Endothelial cell (in vitro differentiated cells): ENCODE results near the gene LSS. TPM values are rescaled to one million over a fixed set of nuclear protein-coding genes. Genes with fewer than 3 reads are reported as not detected.

Experiments used
- DNase-seq: peaks from one replicate; pipeline ENCODE4 v3.0.0; 2021; ENCODE audit warnings: low spot score
- H3K27ac Mint-ChIP-seq: one replicate; pipeline ENCODE4 v1.8.0; 2021; ENCODE audit warnings: mixed read lengths, inconsistent platforms; ENCODE audit not compliant: unreplicated experiment
- H3K27me3 Mint-ChIP-seq: one replicate; pipeline ENCODE4 v1.8.0; 2021; ENCODE audit warnings: mild to moderate bottlenecking, moderate library complexity, mixed read lengths, inconsistent platforms; ENCODE audit not compliant: unreplicated experiment
- H3K36me3 Mint-ChIP-seq: one replicate; pipeline ENCODE4 v1.8.0; 2021; ENCODE audit warnings: mild to moderate bottlenecking, low read depth, mixed read lengths, inconsistent platforms; ENCODE audit not compliant: unreplicated experiment
- H3K4me1 Mint-ChIP-seq: one replicate; pipeline ENCODE4 v1.8.0; 2021; ENCODE audit warnings: mild to moderate bottlenecking, mixed read lengths, inconsistent platforms; ENCODE audit not compliant: unreplicated experiment
- H3K4me3 Mint-ChIP-seq: one replicate; pipeline ENCODE4 v1.8.0; 2021; ENCODE audit warnings: mild to moderate bottlenecking, mixed read lengths, inconsistent platforms; ENCODE audit not compliant: unreplicated experiment
- H3K9me3 Mint-ChIP-seq: one replicate; pipeline ENCODE4 v1.8.0; 2021; ENCODE audit warnings: mixed read lengths, inconsistent platforms; ENCODE audit not compliant: unreplicated experiment
- CTCF ChIP-seq: fragments of 200-600 bp; sonication (generic); IDR thresholded peaks from one replicate; pipeline ENCODE4 v1.5.0; 2021; ENCODE audit warnings: antibody characterized with exemption; ENCODE audit not compliant: unreplicated experiment
- total RNA-seq: library from RNA; stranded (reverse); fragmentation: NEBNext Ultra II Directional; extraction: Animal tissue kit (Norgen Biotek cat#: 25700); gene quantifications from one replicate; pipeline ENCODE4 v1.2.1, GENCODE V29; 2021; ENCODE audit not compliant: unreplicated experiment

LSS gene
- total RNA-seq, 1 donor from 2014 or later, result 157 TPM

- peaks cover 35% of the 10 kb centered on the region for H3K36me3 Mint-ChIP-seq
These were observed 38.4 kb upstream of the LSS start for GRCh38 chr21:46266946-46267345.

GRCh38 chr21:46265736-46266525, 37.4 kb upstream of the LSS start:
- H3K4me3 Mint-ChIP-seq, result no peak overlapping the region
- no peaks in the 10 kb centered on the region for H3K9me3 Mint-ChIP-seq
- H3K27ac Mint-ChIP-seq, result no peak overlapping the region
- no peak for TF ChIP-seq CTCF
- H3K27me3 Mint-ChIP-seq, result no peaks in the 10 kb centered on the region
- H3K4me1 Mint-ChIP-seq, result no peaks in the 10 kb centered on the region
- peaks cover 38% of the 10 kb centered on the region for H3K36me3 Mint-ChIP-seq
- DNase-seq, result no peak

More at GRCh38 chr21:46266946-46267345, 38.4 kb upstream of the LSS start:
- Mint-ChIP-seq H3K4me1 (no peaks in the 10 kb centered on the region), H3K27ac (no peak overlapping the region), H3K9me3 (no peaks in the 10 kb centered on the region), H3K27me3 (no peaks in the 10 kb centered on the region), H3K4me3 (peak overlapping the region; percentile 3)
- DNase-seq, result no peak
- TF ChIP-seq CTCF, result no peak

DNA sequence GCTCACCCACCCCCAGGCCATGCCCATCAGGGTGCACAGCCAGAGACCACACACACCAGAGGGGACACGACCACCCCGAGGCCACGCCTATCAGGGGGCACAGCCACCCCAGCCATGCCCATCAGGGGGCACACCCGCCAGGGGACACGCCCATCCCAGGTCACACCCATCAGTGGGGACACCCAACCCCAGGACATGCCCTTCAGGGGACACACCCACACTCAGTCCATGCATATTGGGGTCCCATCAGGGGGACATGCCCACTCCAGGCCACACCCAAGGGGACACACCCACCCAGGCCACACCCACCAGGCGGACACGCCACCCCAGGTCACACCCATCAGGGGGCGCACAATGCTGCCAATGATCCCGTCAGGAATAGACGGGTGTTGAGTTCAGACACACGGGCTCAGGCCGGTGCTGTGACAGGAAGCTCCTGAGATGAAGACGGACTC, 36.1 kb upstream of the LSS start:
- H3K27me3 Mint-ChIP-seq, result no peaks in the 10 kb centered on the region
- no peaks in the 10 kb centered on the region for H3K4me1 Mint-ChIP-seq
- DNase-seq, result no peak
- peaks cover 37% of the 10 kb centered on the region for H3K36me3 Mint-ChIP-seq
- H3K9me3 Mint-ChIP-seq, result no peaks in the 10 kb centered on the region
- no peak overlapping the region for H3K27ac Mint-ChIP-seq
- no peak for TF ChIP-seq CTCF
- no peak overlapping the region for H3K4me3 Mint-ChIP-seq

- no peak overlapping the region for H3K27ac Mint-ChIP-seq
- no peak for TF ChIP-seq CTCF
These were observed 35.6 kb upstream of the LSS start for GRCh38 chr21:46264046-46264689.

DNA sequence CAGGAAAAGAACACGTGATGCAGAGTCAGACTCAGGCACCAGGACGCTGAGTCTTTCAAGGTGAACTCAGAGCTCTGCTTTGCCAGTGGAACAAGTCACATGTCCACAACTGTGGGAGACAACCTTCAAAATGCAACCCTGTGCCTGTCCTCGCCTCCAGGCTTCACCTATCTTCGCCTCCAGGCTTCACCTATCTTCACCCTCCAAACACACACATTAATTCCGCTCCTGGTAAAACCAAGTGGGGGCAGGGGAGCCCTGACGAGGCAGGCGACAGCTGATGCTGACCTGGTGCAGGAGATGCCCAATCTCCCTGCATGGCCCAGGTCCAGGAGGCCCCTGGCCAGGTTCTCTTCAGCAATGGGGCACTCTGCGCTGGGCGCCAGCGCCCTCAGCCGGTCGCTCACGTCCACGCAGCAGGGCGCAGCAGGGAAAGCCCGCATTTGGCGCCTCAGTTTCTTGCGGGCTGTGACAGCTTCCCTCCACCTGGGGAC, 28.0 kb upstream of the LSS start:
- H3K4me1 Mint-ChIP-seq, result peaks cover 9% of the 10 kb centered on the region
- no peak overlapping the region for H3K27ac Mint-ChIP-seq
- TF ChIP-seq CTCF, result no peak
- DNase-seq, result no peak
- H3K27me3 Mint-ChIP-seq, result peaks cover 1% of the 10 kb centered on the region
- H3K9me3 Mint-ChIP-seq, result no peaks in the 10 kb centered on the region
- H3K4me3 Mint-ChIP-seq, result no peak overlapping the region
- peaks cover 48% of the 10 kb centered on the region for H3K36me3 Mint-ChIP-seq

More at GRCh38 chr21:46264046-46264689, 35.6 kb upstream of the LSS start:
- Mint-ChIP-seq H3K9me3 (no peaks in the 10 kb centered on the region), H3K36me3 (peaks cover 37% of the 10 kb centered on the region), H3K4me3 (no peak overlapping the region), H3K4me1 (no peaks in the 10 kb centered on the region), H3K27me3 (no peaks in the 10 kb centered on the region)
- no peak for DNase-seq
